Daoy (cell line): Measurements from ENCODE around the gene KCNC2. TPM values are rescaled to one million over a fixed set of nuclear protein-coding genes. Genes with fewer than 3 reads are reported as not detected.

ENCODE experiments used
- DNase-seq: peaks from one replicate; pipeline ENCODE4 v3.0.0-alpha.2; 2015; ENCODE audit warnings: low read depth
- total RNA-seq: library from RNA; depleted of rRNA; stranded (reverse); fragments of >200 nt; shearing (Covaris generic); gene quantifications from 2 replicates; pipeline ENCODE4 v1.2.3, GENCODE V29; 2014

The KCNC2 gene
- total RNA-seq, 1 experiment from 2014 or later = not detected

DNA sequence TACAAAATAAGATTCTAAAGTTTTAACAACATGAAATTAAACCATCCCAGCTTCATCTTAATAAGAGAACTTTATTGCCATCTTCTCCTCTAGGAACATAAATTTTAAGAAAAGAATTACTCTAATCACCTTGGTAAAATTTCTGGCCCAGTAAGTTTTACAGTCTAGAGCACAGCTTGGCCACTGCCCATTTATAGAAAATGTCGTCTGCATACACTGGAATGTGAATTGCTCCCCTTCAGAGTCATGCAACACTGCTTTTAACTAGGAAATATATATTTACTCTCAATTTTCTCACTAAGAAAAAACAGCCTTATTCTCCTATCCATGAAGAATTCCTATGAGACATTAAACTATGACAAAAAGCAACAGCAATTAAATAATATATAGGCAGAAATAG is 48.2 kb downstream of the KCNC2 start:
- no peak for DNase-seq

DNA sequence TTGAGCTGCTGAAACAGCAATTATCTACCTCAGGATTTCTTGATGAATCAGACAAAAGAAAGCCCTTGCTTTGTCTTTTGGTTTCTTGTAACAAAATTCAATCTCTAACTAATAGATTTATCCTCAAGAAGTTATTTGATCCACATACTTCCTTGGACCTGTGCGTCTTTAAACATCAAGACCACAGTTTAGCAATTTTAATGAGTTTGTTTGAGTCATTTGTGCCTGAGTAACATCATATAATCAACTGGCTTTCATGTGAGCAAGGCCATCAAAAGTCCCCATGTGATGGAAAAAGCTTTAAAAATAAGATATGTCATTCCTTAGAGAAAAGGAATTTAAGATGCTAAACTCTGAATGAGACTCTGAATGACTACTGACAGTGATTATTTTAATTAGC is 52.3 kb downstream of the KCNC2 start:
- no peak for DNase-seq

DNA sequence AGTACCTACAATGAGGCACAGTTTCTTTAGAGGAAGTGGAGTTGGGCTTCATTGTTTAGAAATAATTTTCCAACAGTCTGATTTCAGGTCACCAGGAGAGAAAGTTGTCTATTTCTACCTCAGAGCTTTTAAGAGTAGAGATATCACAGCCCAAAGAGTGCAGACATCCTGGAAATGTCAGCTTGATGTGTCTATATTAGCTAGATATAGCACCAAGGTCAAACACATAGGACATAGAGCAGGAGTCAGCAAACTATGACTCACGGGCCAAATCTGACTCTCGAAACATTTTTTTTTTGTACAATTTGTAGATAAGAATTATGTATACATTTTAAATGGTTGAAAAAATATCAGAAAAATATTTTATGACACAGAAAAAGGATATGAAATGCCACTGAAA is 53.7 kb downstream of the KCNC2 start:
- no peak for DNase-seq

GRCh38 chr12:75154388-75154787 is 55.3 kb downstream of the KCNC2 start:
- DNase-seq = no peak

DNA sequence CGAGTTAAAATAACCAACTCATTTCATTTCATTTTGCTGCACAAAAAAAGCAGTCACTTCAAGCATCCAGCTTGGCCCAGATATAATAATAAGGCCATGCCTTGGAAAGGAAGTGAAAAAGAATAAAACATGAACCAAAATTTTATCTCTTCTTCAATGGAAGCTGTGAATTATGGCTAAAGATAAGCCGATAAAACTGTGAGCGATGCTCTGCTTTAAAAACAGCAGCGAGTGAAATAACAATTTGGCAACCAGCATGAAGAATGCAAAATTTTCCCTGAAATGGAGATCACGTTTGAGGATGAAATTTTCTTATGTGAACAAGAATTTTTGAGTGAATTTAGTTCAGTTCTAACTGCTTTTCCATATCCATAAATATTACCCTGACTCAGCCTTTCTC is 70.4 kb downstream of the KCNC2 start:
- no peak for DNase-seq

- DNase-seq = no peak
Observed at GRCh38 chr12:75137896-75138295, 71.7 kb downstream of the KCNC2 start.

DNA sequence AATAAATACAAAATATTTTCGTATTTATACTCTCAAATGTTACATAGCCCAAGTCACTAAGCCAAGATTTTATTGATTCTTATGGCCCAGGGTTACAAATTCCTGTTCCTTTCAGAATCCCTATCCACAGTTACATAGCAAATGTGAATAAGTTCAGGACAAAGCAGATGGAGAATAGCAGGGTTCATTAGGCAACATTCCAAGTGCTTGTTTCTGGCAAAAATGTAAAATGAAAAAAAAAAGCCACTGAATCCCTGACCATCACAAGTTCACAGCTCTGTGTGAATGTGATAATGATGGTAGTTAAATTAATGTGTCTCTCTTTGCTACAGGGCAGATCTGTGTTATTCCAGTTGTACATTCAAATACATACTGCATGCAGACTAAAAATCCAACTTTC is 74.6 kb downstream of the KCNC2 start:
- no peak for DNase-seq

DNA sequence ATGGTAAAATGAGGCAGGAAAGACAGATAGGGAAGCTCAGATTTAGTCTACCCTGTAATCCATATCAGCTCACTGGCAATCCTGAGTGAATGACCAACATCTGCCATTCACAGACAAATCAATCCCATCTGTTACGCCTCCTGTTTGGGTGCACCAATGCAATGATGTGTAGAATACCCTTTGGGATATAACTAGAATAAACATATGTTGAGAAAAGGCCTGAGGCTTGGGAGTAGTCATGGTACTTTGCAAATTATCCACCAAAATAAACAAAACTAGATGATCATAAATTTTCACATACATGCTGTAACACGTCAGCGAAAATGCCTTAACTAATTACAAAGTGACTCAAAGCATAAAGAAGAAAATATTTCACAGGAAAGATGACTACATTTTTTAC is 78.8 kb downstream of the KCNC2 start:
- no peak for DNase-seq

DNA sequence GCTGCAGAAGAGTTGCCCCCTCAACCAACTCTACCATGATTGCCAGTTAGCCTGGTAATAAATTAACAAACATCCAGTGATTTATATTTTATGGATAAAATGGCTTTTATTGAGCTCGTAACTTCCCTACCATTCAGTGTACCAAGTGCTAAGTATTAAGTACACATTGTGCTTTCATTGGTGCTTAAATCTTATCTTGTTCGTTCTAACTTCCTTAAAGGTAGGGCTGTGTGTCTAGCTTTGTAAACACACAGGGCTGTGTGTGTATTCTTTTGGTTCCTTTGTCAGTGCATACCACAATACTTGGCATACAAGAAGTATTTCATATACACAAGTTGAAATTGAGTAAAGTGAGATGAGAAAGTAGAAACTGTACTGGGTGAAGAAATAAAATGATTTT is 80.4 kb downstream of the KCNC2 start:
- no peak for DNase-seq

- no peak for DNase-seq
Observed at GRCh38 chr12:75121036-75121705, 88.5 kb downstream of the KCNC2 start.

DNA sequence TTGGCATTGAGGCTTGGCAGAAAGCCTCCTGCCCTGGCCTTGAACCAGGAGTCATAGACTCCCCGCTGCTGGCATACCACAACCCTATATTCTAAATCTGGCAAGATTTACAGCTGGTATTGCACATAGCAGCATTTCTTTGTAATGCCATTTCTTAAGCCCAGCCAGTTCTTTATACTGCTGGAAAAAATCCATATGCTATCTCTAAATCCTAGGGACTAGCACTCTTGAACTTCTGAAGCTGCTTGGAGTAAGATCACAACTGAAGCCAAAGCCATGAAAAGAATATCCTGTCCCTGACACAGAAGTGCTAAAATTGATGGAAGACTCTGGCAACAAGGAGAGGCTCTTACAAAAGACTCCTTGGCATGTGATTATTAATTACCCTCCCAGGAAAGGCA is 89.3 kb downstream of the KCNC2 start:
- peak; percentile 32 for DNase-seq

DNA sequence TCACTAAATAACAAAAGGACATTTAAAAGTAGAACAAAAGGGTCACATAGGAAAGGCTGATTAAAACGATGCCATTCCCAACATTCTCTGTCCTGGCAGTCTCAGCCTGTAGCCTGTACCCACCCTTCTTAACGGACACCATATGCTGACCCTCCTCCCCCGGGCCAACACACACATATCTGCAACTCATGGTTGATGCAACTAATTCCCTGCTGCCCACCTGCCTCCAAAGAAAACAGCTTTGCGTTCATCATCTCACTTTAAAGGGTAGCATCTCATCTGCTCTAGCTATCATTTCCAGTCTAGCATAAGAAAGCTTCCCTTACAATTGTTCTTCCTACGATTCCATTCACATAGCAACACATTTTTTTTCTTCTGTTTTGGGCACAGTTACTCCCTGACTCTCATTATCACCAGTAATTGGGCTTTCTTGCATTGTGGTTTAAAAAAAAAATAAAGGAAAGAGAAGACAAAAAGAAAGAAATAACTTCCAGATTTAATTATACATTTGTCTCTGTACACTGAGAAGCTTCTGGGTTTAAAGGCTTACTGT is 92.9 kb downstream of the KCNC2 start:
- no peak for DNase-seq

DNA sequence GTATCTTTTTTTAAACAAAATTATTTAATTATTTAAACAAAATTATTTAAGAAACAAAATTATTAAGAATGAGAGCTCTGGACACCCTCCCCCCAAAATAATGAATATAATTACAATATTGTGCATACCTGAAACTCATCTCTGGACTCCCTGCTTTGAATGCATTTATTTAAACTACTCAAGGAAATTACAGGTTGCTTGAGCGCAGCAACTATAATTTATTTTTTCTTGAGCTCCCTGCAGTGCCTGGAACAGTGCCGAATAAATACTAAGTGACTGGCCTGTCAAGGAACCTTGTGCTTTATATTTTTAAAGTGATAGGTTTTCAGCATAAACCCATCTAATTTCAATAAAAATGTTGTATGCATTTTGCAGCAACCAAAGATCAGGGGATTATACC is 93.9 kb downstream of the KCNC2 start:
- no peak for DNase-seq

DNA sequence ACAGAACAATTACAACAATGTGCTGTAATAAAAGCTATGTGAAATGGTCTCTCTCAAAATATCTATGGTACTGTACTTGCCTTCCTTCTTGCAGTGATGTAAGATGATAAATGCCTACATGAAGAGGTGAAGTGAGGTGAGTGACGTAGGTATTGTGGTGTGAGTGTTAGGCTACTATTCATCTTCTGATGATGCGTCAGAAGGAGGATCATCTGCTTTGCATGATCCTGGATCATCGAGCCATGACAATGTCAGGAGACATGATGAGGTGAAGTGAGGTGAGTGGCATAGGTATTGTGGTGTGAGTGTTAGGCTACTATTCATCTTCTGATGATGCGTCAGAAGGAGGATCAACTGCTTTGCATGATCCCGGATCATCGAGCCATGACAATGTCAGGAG is 105.8 kb downstream of the KCNC2 start:
- DNase-seq = no peak

DNA sequence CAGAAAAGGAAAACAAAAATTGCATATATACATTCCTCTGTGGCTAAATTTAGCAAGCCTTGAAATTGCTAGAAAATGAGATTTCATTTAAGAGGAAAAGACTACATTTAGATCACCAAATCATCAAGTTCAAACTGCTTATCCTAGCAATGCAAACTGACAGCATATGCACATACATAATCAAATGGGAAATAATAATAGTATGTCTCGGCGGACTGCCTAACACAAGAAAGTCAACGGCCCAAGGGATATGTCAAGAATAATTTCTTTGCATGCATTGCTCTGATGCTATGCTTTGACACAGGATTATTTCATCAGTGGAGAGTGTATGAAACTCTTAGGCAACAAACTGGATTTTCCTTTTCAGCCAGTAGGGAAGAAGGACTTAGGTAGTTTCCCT is 107.9 kb downstream of the KCNC2 start:
- no peak for DNase-seq

GRCh38 chr12:75099210-75099609 is 110.4 kb downstream of the KCNC2 start:
- DNase-seq = no peak

- DNase-seq = no peak
Observed at GRCh38 chr12:75097003-75097402, 112.6 kb downstream of the KCNC2 start.

DNA sequence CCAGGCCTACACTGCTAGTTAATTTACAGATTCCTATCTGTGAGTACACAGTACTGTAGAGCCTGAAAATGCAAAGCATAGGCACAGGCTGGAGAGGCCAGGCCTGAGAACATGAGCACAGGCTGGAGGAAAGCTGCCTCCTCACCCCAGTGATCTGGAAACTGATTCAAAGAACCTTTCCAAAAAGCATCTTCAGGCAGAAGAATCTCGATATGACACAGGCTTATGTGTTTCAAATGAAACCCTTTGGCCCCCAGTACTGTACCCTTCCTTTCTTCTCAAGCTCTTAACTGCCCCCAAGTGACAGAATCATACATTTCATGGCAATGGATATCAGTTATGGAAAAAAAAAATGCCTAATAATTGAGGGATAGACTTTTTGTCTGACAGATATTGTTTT is 122.0 kb downstream of the KCNC2 start:
- no peak for DNase-seq

GRCh38 chr12:75086091-75087038 is 123.3 kb downstream of the KCNC2 start:
- no peak for DNase-seq

DNA sequence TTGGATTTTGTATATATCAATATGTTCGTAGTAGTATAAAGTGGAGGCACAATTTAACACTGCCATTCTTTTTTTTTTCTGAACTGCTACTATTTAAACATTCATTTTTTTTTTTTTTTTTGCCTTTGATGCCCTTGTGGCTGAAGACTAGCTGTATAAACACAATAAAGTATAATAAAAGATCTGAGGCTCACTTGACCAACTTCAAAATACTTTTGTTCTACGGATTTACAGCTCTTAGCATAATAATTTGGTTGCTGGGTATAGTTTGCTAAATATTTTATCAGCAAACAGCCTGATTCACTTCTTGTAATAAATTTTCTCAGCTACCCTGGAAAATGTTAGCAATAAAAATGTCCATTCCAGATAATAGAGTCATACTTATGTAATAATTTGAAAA is 128.3 kb downstream of the KCNC2 start:
- DNase-seq = no peak

GRCh38 chr12:75080582-75080981 is 129.1 kb downstream of the KCNC2 start:
- no peak for DNase-seq

GRCh38 chr12:75065482-75065881 is 144.2 kb downstream of the KCNC2 start:
- DNase-seq = no peak

DNA sequence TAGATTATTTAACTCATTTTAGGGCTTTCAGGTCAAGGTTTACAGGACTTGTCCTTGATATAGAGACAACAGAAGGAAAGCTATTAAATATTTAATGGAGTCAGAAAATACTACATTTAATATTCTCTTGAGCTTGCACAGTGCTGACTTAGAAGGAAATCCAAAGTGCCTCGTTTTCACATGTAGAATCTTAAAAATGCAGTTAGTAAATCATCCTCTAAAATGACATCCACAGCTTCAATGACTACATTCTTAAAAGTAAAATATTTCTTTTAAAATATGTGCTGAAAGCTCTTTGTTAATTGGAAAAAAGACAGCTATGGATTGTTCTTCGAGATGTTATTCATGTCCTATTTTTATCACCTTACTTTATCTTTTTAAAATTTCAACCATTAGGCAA is 146.9 kb downstream of the KCNC2 start:
- no peak for DNase-seq
